NAMALWA (cell line): ENCODE measurements around the gene MME.
"Not testable (repeated sequence)": the region's sequence is repeated elsewhere in the genome, so short reads cannot be mapped to it uniquely, and the experiment has no call there.

Source experiments
- DNase-seq: peaks from one replicate; pipeline ENCODE4 v3.0.0-alpha.2; 2015; ENCODE audit warnings: low spot score

The MME gene

GRCh38 chr3:155194973-155195957 lies 115.1 kb downstream of the MME start:
- no peak for DNase-seq

- no peak for DNase-seq
These were observed 116.3 kb downstream of the MME start for GRCh38 chr3:155196131-155197021.

GRCh38 chr3:155197786-155198185 lies 117.7 kb downstream of the MME start:
- DNase-seq = no peak

GRCh38 chr3:155202626-155203025 lies 122.5 kb downstream of the MME start:
- DNase-seq = no peak

- no peak for DNase-seq
These were observed 124.7 kb downstream of the MME start for GRCh38 chr3:155204851-155205250.

- no peak for DNase-seq
These were observed 128.2 kb downstream of the MME start for GRCh38 chr3:155208183-155208800.

DNA sequence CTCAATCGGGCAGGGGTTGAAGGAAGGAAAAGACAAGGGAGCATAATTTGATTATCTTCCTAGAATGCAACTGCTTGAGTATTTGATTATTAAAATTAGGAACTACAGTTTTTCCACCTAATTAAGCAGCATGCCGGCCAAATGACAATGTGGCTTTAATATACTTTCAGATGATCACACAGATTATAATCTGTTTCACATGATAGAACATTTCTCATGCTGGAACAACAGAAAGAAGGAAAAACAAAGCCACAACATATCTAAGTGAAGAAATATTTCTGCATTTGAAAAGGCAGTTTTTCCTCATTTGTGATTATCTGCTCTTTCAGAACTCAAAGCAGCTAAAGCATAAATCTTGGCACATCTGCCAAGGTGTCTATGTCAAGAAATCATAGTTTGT lies 130.6 kb downstream of the MME start:
- DNase-seq = no peak

DNA sequence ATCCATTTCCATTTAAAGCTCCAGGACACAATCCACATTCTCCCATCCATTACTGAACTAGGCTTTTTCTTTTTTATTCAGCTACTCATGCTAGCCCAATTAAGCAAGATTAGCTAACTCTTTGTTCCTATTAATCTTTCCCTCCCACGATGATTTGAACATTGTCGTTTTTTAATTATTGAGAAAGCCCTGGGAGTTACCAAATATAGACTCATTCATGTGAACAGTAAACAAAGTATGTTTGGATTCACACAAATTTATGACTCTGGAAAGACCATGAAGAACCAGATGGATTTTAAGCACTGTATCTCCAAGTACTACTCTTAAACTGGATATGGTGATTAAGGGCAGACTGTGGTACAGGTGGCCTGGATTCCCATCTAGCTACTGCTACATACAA lies 131.1 kb downstream of the MME start:
- no peak for DNase-seq

DNA sequence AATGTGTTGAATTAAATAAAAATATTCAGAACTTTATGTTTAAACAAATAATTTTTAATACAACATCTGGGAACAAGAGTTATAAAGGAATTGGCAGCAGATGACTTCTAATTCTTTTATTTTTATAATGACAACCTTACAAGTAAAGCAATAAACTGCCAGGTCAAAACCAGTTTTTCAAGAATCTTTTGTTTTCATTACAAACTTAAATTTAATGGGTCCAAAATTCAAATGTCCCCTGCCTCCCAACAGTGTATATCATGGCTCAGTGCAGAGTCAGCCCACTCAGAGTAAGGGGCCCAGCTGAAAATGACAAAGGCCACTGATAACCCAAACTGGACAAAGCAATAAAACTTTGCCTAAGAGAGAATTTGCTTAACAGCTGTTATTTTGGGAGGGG lies 131.8 kb downstream of the MME start:
- DNase-seq = no peak

- DNase-seq = not testable (repeated sequence)
These were observed 135.9 kb downstream of the MME start for GRCh38 chr3:155216007-155216406.

DNA sequence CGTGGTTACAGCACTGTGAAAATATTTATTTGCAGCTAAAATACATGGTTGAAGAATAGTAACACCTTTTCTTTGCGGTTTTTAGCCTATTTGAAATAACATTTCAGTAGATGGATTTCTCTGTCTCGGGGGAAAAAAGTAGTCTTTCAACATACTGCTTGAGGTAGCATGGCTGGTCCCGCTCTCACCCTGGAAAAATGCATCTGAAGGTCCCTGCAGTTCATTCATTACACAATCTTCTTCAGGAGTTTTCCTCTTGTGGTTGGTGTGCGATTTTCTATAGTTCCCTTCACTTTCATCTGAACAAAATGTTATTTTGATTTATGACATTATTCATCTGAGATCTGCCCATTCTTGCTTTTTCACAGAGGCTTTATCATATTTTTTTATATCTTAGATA lies 137.5 kb downstream of the MME start:
- no peak for DNase-seq

- DNase-seq = no peak
These were observed 138.3 kb downstream of the MME start for GRCh38 chr3:155218462-155218861.

DNA sequence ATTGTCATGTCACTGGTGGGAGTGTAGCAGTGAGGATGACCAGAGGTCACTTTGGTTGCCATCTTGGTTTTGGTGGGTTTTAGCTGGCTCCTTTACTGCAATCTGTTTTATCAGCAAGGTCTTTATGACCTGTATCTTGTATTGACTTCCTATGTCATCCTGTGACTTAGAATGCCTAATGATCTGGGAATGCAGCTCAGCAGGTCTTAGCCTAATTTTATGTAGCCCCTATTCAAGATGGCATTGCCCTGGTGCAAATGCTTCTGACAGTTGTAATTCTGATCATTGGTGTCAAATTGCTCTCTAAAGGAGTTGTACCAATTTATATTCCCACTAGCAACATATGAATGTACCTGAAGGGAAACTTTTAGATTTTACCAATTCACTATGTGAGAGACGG lies 139.0 kb downstream of the MME start:
- DNase-seq = no peak

- DNase-seq = no peak
These were observed 145.3 kb downstream of the MME start for GRCh38 chr3:155225417-155225816.

- no peak for DNase-seq
These were observed 147.0 kb downstream of the MME start for GRCh38 chr3:155227141-155227540.

GRCh38 chr3:155228676-155229075 lies 148.6 kb downstream of the MME start:
- no peak for DNase-seq

DNA sequence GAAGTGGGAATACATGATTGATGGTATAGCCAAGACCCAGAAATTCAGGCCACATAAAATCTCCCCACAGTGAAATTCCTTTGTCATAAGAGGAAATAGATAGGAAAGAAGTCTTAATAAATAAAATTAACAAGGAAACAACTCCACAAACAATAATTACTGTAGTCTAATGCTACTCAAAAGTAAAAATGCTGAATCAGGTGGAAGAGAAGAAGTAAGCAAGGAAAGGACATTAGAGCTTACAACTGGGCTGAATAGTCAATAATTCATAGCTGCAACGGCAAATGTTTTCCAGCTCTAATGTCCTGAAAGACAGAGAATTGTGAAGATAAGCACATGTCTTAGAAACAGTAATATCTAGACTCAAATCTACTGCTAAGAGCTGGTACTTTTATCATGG lies 149.0 kb downstream of the MME start:
- no peak for DNase-seq

- DNase-seq = no peak
These were observed 150.3 kb downstream of the MME start for GRCh38 chr3:155230382-155230781.

- peak; percentile 50 for DNase-seq
These were observed 151.7 kb downstream of the MME start for GRCh38 chr3:155231792-155232191.

DNA sequence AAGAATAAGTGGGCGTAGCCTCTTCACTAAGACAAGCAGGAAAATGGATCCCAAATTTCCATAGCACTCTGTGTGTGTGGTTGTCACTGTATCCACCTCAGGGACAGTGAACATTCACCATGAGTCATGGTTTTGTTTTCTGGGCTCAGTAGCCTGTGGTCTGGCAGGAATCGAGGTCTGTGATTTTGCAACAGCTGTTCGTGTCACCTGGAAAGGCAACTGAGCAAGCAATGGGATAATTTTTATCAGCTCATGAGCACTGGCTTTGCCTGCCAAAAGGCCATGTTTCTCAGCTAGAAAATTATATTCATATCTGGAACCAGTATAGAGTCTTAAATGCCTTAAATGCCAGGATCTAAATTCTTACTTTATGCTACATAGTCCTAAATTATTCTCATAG lies 152.5 kb downstream of the MME start:
- DNase-seq = peak; percentile 41

DNA sequence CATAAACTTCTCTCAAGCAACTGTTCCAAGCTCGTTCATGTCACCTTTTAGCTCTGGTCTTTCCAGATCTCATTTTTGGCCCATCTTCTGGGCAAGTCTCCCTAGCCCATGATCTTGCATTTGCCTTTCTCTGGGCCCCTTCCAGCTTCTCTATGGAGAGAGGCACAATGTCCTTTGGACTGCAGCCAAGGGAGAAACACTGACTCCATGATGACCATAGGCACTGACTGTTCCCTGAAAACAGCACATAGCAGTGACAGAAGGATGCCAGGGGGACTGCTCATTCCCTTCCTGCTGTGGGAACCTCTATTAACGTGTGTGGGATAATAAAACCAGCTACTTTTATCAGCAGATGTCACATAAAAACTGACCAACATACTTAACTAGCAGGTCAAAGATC lies 153.1 kb downstream of the MME start:
- DNase-seq = no peak
